Psoas muscle (tissue), 8 donors: ENCODE results near the gene ROBO2. TPM values are rescaled to one million over a fixed set of nuclear protein-coding genes. Genes with fewer than 3 reads are reported as not detected.

Source experiments
- ATAC-seq, 4 donors: fragments of 200-7000 bp; cut with Tn5 transposase; one replicate each; pipeline ENCODE4 v1.9.1; 2020; ENCODE audit warnings: moderate library complexity in 3 of 4, mild to moderate bottlenecking in 2 of 4
- DNase-seq, 2 donors: peaks; one replicate each; pipeline ENCODE4 v3.0.0-alpha.2; 2020
- H3K27ac ChIP-seq: fragments of 200-600 bp; one replicate; pipeline ENCODE4 v1.8.0; 2022
- H3K27me3 ChIP-seq, 3 donors: fragments of 200-600 bp in 1 of 3; one replicate each; pipeline versions ENCODE4 v1.6.1 to v1.8.0; 2013 to 2022; ENCODE audit warnings: low read length in 2 of 3, mild to moderate bottlenecking in 2 of 3, moderate library complexity in 1 of 3; ENCODE audit not compliant: insufficient read depth in 3 of 3
- H3K36me3 ChIP-seq, 2 donors: fragments of 200-600 bp in 1 of 2; one replicate each; pipeline versions ENCODE4 v1.6.1 to v1.8.0; 2013 to 2022; ENCODE audit warnings: low read depth in 1 of 2, mild to moderate bottlenecking in 1 of 2, moderate library complexity in 1 of 2; ENCODE audit not compliant: insufficient read depth in 1 of 2
- H3K4me1 ChIP-seq: fragments of 200-600 bp; one replicate; pipeline ENCODE4 v1.8.0; 2022
- H3K4me3 ChIP-seq: fragments of 200-600 bp; one replicate; pipeline ENCODE4 v1.8.0; 2022; ENCODE audit warnings: mild to moderate bottlenecking
- H3K9me3 ChIP-seq: fragments of 200-600 bp; one replicate; pipeline ENCODE4 v1.8.0; 2022
- CTCF ChIP-seq: fragments of 200-600 bp; IDR thresholded peaks from one replicate; pipeline ENCODE4 v1.8.0; 2022; ENCODE audit warnings: antibody characterized with exemption
- WGBS, 3 donors: extraction: QIAGEN DNeasy Blood & Tissue Kit; methylation state at CpG; one replicate each; pipeline versions ENCODE4 v1.1.6 to v1.1.7; 2013; 5-methylcytosine and 5-hydroxymethylcytosine counted together
- intact Hi-C, 2 donors: fragments of 100-400 bp; cut with DNase I; formaldehyde crosslinking; loops; one replicate each; pipeline versions ENCODE4 v1.11.0 to v1.14.2; 2022
- polyA plus RNA-seq, 3 donors: library from polyadenylated mRNA; stranded (reverse); fragments of 200-250 nt; gene quantifications; one replicate each; pipeline ENCODE4 v1.2.3, GENCODE V29; 2013
- total RNA-seq, 4 donors: library from RNA; stranded (reverse); fragmentation: NEBNext Ultra II Directional in 2 of 4; extraction: Animal tissue kit (Norgen Biotek cat#: 25700) in 2 of 4; gene quantifications; one replicate each; pipeline versions ENCODE4 v1.2.1 to v1.2.4, GENCODE V29; 2021 to 2023
- donor health status: healthy with polysubstance abuse.
- donor health status: DM: no; HTN: no; CAD: no; lungs with moderate emphysema.
- donor health status: Bipolar disorder and iron deficiency.
- donor health status: healthy.
- donor health status: DM: yes; HTN: yes; CAD: no.
- donor health status: DM: no; HTN: no; CAD: no.
- donor health status: DM: no; HTN: no; CAD: no.
- donor health status: DM: yes; HTN: yes; CAD: no.

The ROBO2 gene
- total and polyA plus RNA-seq, 7 donors = 0.03 to 0.39 (median 0.09) TPM; not detected in 1

- no peak for ATAC-seq
- no peaks in the 10 kb centered on the region for H3K27me3 ChIP-seq
Observed at GRCh38 chr3:77298417-77298816, 258.5 kb downstream of the ROBO2 start.

GRCh38 chr3:77303955-77304699 lies 264.2 kb downstream of the ROBO2 start:
- WGBS, 3 donors = 68 to 69% (median 69%) methylated on average over 12 of the region's 12 CpGs
- intact Hi-C loops = no loop called here
- H3K36me3 ChIP-seq = no peaks in the 10 kb centered on the region

More at GRCh38 chr3:77298417-77298816, 258.5 kb downstream of the ROBO2 start:
- no peaks in the 10 kb centered on the region for H3K36me3 ChIP-seq
- H3K27ac ChIP-seq = no peak overlapping the region
- no peak for TF ChIP-seq CTCF
- H3K4me1 ChIP-seq = no peaks in the 10 kb centered on the region
- WGBS, 3 donors = 18 to 43% (median 25%) methylated on average over 1 of the region's 1 CpG
- intact Hi-C loops = no loop called here
- no peak overlapping the region for H3K4me3 ChIP-seq
- no peaks in the 10 kb centered on the region for H3K9me3 ChIP-seq
- no peak for DNase-seq

GRCh38 chr3:77304700-77305021 lies 264.8 kb downstream of the ROBO2 start:
- Histone ChIP-seq H3K4me1 (no peaks in the 10 kb centered on the region), H3K27ac (no peak overlapping the region), H3K9me3 (no peaks in the 10 kb centered on the region), H3K4me3 (no peak overlapping the region), H3K36me3 (no peaks in the 10 kb centered on the region), H3K27me3 (no peaks in the 10 kb centered on the region)
- ATAC-seq (no peak), DNase-seq (no peak)
- 34 to 65% (median 35%) methylated on average over 3 of the region's 3 CpGs for WGBS, 3 donors
- intact Hi-C loops = no loop called here
- no peak for TF ChIP-seq CTCF

More at GRCh38 chr3:77303955-77304699, 264.2 kb downstream of the ROBO2 start:
- H3K27ac ChIP-seq = no peak overlapping the region
- TF ChIP-seq CTCF = no peak
- no peaks in the 10 kb centered on the region for H3K27me3 ChIP-seq
- no peak for ATAC-seq
- no peak for DNase-seq
- no peaks in the 10 kb centered on the region for H3K9me3 ChIP-seq
- H3K4me3 ChIP-seq = no peak overlapping the region
- no peaks in the 10 kb centered on the region for H3K4me1 ChIP-seq

- DNase-seq (no peak), ATAC-seq (no peak)
- H3K9me3 ChIP-seq = no peaks in the 10 kb centered on the region
- no peak overlapping the region for H3K27ac ChIP-seq
- no peak for TF ChIP-seq CTCF
- intact Hi-C loops = no loop called here
- no peak overlapping the region for H3K4me3 ChIP-seq
- no peaks in the 10 kb centered on the region for H3K36me3 ChIP-seq
- H3K4me1 ChIP-seq = no peaks in the 10 kb centered on the region
- H3K27me3 ChIP-seq = no peaks in the 10 kb centered on the region
Observed at GRCh38 chr3:77309460-77309859, 269.6 kb downstream of the ROBO2 start.

GRCh38 chr3:77313843-77314242 lies 273.9 kb downstream of the ROBO2 start:
- H3K27ac ChIP-seq = no peak overlapping the region
- 73 to 83% (median 75%) methylated on average over 3 of the region's 3 CpGs for WGBS, 3 donors
- ATAC-seq (no peak), DNase-seq (no peak)
- H3K27me3 ChIP-seq = no peaks in the 10 kb centered on the region
- intact Hi-C loops = no loop called here
- TF ChIP-seq CTCF = no peak
- no peaks in the 10 kb centered on the region for H3K9me3 ChIP-seq
- no peaks in the 10 kb centered on the region for H3K4me1 ChIP-seq
- H3K4me3 ChIP-seq = no peak overlapping the region
- H3K36me3 ChIP-seq = no peaks in the 10 kb centered on the region
